ENCODE measurements around the gene CRYGD. TPM values are rescaled to one million over a fixed set of nuclear protein-coding genes. Genes with fewer than 3 reads are reported as not detected.
"Not testable (repeated sequence)": the region's sequence is repeated elsewhere in the genome, so short reads cannot be mapped to it uniquely, and the experiment has no call there.

Gene CRYGD
- total RNA-seq, 4 donors from 2014 or later: not detected

DNA sequence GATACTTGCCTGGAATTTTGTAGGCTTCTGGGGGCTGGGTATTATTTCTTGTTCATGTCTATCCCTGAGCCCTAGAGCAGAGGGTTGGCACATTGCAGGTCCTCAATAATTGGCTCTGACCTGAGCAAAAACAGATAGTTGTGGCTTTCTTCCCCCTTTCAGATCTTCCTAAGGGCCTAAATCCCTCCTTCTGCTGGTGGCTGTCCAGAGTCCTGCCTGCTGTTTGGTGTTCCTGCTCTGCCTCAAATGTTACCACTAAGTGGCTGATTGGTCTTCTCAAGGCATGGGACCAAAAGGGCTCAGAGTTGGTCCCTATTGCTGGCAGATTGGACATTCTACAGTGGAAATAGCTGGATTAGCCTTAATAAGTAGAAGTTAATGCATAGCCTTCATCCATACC is 22.7 kb upstream of the CRYGD start:
- Histone ChIP-seq H3K4me3 (no peak overlapping the region), H3K27ac (no peak overlapping the region), H3K4me1 (peaks cover 0 to 9% (median 0%) of the 10 kb centered on the region in 3 donors), H3K9me3 (peaks cover 0 to 9% (median 0%) of the 10 kb centered on the region in 3 donors), H3K36me3 (no peaks in the 10 kb centered on the region), H3K27me3 (peaks cover 0 to 15% (median 0%) of the 10 kb centered on the region in 4 donors)
- TF ChIP-seq, protein P1, sequence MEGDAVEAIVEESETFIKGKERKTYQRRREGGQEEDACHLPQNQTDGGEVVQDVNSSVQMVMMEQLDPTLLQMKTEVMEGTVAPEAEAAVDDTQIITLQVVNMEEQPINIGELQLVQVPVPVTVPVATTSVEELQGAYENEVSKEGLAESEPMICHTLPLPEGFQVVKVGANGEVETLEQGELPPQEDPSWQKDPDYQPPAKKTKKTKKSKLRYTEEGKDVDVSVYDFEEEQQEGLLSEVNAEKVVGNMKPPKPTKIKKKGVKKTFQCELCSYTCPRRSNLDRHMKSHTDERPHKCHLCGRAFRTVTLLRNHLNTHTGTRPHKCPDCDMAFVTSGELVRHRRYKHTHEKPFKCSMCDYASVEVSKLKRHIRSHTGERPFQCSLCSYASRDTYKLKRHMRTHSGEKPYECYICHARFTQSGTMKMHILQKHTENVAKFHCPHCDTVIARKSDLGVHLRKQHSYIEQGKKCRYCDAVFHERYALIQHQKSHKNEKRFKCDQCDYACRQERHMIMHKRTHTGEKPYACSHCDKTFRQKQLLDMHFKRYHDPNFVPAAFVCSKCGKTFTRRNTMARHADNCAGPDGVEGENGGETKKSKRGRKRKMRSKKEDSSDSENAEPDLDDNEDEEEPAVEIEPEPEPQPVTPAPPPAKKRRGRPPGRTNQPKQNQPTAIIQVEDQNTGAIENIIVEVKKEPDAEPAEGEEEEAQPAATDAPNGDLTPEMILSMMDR (IDR thresholded peaks at IDR 0.05): no peak
- TF ChIP-seq POLR2A (IDR thresholded peaks at IDR 0.05): no peak
- intact Hi-C loops (cut with DNase I): no loop called here
- no peak for DNase-seq

DNA sequence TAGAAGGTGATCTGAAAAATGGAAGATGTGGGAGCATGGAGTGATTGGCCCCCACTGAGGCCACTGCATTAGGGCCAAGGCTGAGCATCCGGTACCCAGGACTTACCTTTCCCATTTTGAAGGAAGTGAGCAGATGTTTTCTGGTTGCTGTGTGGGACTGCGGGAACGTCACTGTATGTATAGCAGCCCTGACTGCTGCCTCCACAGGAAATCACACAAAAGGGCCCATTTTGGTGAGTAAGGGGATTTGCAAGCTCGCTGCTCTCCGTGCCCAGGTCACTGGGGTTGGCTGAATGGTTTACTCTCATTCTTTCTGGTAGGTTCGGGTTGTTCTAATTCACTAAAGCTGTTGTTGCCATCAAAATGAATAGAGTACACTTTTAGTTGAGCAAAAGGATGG is 21.7 kb upstream of the CRYGD start, which contains the start of gene CRYGB:
Gene CRYGB (minus strand): TSS at position 153 of the 400 bp plus-strand sequence. CDS start 38 bp downstream, at position 115.
- H3K4me3 ChIP-seq: no peak within 1 kb of the TSS
- no peak for TF ChIP-seq POLR2A (IDR thresholded peaks at IDR 0.05)
- TF ChIP-seq, protein P1 (IDR thresholded peaks at IDR 0.05): no peak
- WGBS, 2 donors: 61 to 68% methylated on average over 2 to 6 of the region's 6 CpGs
- no peaks in the 10 kb centered on the region for H3K9me3 ChIP-seq
- no peak within 1 kb of the TSS for H3K27ac ChIP-seq
- no peaks in the 10 kb centered on the region for H3K36me3 ChIP-seq
- H3K4me1 ChIP-seq: peaks cover 0 to 9% (median 0%) of the 10 kb centered on the region in 3 donors
- intact Hi-C loops (cut with DNase I): no loop called here
- peaks cover 0 to 15% (median 0%) of the 10 kb centered on the region in 4 donors for H3K27me3 ChIP-seq
- DNase-seq: no peak

DNA sequence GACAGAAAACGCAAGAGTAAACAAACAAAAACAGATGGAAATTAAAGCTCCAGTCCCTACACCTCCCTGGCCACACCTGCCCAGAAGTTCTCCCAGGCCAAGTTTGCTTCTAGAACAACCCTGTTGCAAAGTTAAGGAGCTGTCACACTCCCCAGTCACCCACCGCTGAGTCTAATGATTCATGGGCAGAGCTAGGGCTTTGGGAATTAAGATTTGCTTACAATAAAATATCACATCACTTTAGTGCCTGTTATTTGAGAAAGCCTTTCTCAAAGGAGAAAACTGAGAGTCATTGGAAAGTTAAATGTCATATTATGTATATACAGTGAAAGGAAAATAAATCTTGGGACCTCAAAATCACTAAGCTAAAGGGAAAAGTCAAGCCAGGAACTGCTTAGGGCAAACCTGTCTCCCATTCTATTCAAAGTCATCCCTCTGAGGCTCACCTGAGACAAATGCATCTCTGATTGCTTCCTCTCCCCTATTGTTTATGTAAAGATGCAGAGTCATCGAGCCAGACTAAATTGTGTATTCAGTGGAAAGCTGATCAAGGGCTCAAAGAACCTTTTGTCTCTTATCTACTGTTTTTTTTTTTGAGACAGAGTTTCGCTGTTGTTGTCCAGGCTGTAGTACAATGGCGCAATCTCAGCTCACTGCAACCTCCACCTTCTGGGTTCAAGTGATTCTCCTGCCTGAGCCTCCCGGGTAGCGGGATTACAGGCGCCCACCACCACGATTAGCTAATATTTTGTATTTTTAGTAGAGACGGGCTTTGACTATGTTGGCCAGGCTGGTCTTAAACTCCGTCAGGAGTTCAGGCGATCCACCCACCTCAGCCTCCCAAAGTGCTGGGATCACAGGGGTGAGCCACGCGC is 18.8 kb upstream of the CRYGD start:
- Histone ChIP-seq H3K27ac (no peak overlapping the region), H3K9me3 (no peaks in the 10 kb centered on the region), H3K4me1 (peaks cover 0 to 9% (median 0%) of the 10 kb centered on the region in 3 donors), H3K36me3 (no peaks in the 10 kb centered on the region), H3K27me3 (peaks cover 0 to 15% (median 0%) of the 10 kb centered on the region in 4 donors), H3K4me3 (no peak overlapping the region)
- WGBS, 2 donors: 20 to 46% methylated on average over 6 to 12 of the region's 14 CpGs
- no peak for DNase-seq
- no peak for TF ChIP-seq POLR2A (IDR thresholded peaks at IDR 0.05)
- TF ChIP-seq, protein P1 (IDR thresholded peaks at IDR 0.05): no peak
- intact Hi-C loops (cut with DNase I): no loop called here

DNA sequence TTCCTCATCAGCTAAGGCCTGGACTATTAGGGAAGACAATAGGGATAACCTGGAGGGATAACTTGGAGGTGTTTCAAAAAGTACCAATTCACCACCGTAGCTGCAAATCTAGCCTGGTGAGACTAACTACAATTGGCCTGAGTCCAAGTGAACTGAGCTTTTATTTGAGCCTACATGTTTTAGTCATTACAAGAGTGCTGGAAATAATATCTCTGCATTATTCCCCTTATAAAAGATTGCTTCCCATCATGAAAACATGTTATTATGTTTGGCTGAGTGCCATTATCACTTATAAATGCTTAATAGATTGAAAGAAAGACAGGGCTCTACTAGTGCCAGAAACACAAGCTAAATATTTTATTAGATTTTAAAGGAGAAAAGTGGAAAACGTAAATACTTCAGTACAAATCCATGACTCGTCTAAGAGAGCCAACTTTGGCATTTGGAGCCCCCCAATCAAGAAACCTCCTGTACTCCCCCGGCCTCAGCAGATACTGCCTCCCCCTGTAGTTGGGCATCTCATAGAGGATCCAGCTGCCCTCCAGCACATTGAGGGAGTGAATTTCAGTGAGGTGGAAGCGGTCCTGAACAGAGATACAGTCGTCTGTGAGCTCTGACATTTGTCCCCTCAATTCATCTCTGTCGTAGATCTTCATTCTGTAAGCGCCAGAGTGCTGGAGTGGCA is 18.1 kb upstream of the CRYGD start:
- Histone ChIP-seq H3K27ac (no peak overlapping the region), H3K27me3 (peaks cover 0 to 8% (median 0%) of the 10 kb centered on the region in 4 donors), H3K4me1 (peaks cover 0 to 9% (median 0%) of the 10 kb centered on the region in 3 donors), H3K4me3 (no peak overlapping the region), H3K9me3 (no peaks in the 10 kb centered on the region), H3K36me3 (no peaks in the 10 kb centered on the region)
- no peak for DNase-seq
- WGBS, 2 donors: 10 to 18% methylated on average over 7 of the region's 8 CpGs
- TF ChIP-seq POLR2A (IDR thresholded peaks at IDR 0.05): no peak
- TF ChIP-seq, protein P1 (IDR thresholded peaks at IDR 0.05): no peak
- intact Hi-C loops (cut with DNase I): no loop called here

DNA sequence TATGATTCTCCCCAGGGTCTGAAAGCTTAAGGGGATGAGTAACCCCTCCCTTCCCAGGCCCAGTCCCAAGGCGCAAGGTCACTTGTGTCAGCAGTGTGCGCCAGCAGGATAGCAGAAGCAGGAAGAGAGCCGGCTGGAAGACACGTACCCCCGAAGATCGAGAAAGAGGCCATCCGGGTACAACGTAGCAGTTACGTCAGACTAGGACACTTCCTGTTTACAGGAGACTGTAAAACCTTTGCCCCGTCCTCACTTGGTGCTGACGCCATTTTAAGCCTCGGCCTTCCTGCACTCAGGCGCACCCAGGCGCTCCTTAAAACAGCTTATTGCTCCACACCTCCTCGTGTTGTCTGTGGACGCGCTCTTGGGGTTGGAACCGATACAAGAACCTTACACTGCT is 15.1 kb upstream of the CRYGD start:
- Histone ChIP-seq H3K27ac (no peak overlapping the region), H3K4me3 (no peak overlapping the region), H3K36me3 (no peaks in the 10 kb centered on the region), H3K27me3 (no peaks in the 10 kb centered on the region), H3K4me1 (peaks cover 0 to 23% (median 5%) of the 10 kb centered on the region in 3 donors), H3K9me3 (no peaks in the 10 kb centered on the region)
- no peak for DNase-seq
- WGBS, 2 donors: 85 to 90% methylated on average over 10 to 18 of the region's 18 CpGs
- TF ChIP-seq POLR2A (IDR thresholded peaks at IDR 0.05): no peak
- TF ChIP-seq, protein P1 (IDR thresholded peaks at IDR 0.05): no peak
- intact Hi-C loops (cut with DNase I): no loop called here

DNA sequence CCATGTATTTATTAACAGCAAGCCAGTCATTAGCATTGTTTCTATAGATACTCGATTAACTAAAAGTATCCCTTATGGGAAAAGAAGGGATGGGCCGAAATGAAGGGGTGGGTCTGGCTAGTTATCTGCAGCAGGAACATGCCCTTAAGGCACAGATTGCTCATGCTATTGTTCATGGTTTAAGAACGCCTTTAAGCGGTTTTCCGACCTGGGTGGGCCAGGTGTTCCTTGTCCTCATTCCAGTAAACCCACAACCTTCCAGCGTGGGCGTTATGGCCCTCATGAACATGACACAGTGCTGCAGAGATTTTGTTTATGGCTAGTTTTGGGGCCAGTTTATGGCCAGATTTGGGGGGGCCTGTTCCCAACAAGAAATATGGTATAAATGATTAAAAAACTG is 14.0 kb upstream of the CRYGD start:
- H3K36me3 ChIP-seq; intact Hi-C loops (cut with DNase I); DNase-seq; H3K9me3 ChIP-seq; H3K27me3 ChIP-seq; H3K27ac ChIP-seq; H3K4me3 ChIP-seq: not testable (repeated sequence)
- peaks cover 0 to 23% (median 5%) of the 10 kb centered on the region in 3 donors for H3K4me1 ChIP-seq
- WGBS, 2 donors: 53 to 70% methylated on average over 7 of the region's 7 CpGs
